HG03139 (cell line): ENCODE measurements around the gene PCDHB13.

ENCODE experiments used
- ATAC-seq: cut with Tn5 transposase; IDR thresholded peaks from one replicate; pipeline ENCODE4 v1.9.1; 2021; ENCODE audit not compliant: unreplicated experiment

The PCDHB13 gene

GRCh38 chr5:141260458-141261237 is 46.9 kb downstream of the PCDHB13 start:
- ATAC-seq = no peak

DNA sequence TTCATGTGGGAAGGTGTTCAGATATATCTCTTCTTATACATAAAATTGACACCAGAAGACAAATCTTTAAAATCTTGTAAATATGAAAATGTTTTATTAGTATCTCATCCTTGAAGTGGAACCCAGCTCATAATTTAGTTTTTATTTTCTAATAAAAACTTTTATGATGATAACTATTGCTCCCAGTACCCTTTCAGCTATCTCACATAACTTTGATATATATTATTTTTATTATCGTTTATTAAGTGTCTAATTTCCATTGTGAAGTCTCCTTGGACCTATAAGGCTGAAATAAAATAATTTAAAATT is 47.5 kb downstream of the PCDHB13 start:
- no peak for ATAC-seq
